HCT116 (cell line): Measurements from ENCODE around the gene TAS2R50.

Experiments
- CTCF ChIP-seq, 3 experiments: fragments of 200-600 bp in 1 of 3; sonication (generic) in 1 of 3; IDR thresholded peaks in 2 of 3; conservative IDR thresholded peaks in 1 of 3; 2 replicates each; pipeline ENCODE4 v1.5.1; 2012 to 2017; ENCODE audit warnings: low read depth in 2 of 3, low read length in 2 of 3, antibody characterized with exemption in 1 of 3, borderline replicate concordance in 1 of 3, control low read depth in 1 of 3, mild to moderate bottlenecking in 1 of 3, mixed read lengths in 1 of 3, mixed run types in 1 of 3, moderate library complexity in 1 of 3; ENCODE audit not compliant: insufficient read depth in 1 of 3
- ELF1 ChIP-seq: IDR thresholded peaks from 2 replicates; pipeline ENCODE4 v1.6.1; 2012; ENCODE audit warnings: low read depth, borderline replicate concordance
- EZH2phosphoT487 ChIP-seq: fragments of 200-600 bp; IDR thresholded peaks from 2 replicates; pipeline ENCODE4 v1.6.1; 2018; ENCODE audit warnings: antibody characterized with exemption, borderline replicate concordance
- FOSL1 ChIP-seq: IDR thresholded peaks from 2 replicates; pipeline ENCODE4 v1.6.1; 2012; ENCODE audit warnings: low read depth
- POLR2A ChIP-seq: IDR thresholded peaks from 2 replicates; pipeline ENCODE4 v1.7.0; 2011; ENCODE audit warnings: borderline replicate concordance; ENCODE audit not compliant: insufficient read depth, insufficient read length; ENCODE audit errors: extremely low read depth
- RAD21 ChIP-seq: IDR thresholded peaks from 2 replicates; pipeline ENCODE4 v1.6.1; 2012; ENCODE audit warnings: low read depth, mild to moderate bottlenecking
- SRF ChIP-seq: IDR thresholded peaks from 2 replicates; pipeline ENCODE4 v1.6.1; 2012; ENCODE audit warnings: low read depth
- YY1 ChIP-seq: IDR thresholded peaks from 2 replicates; pipeline ENCODE4 v1.6.1; 2011; ENCODE audit warnings: low read length, low read depth, moderate library complexity, mild to moderate bottlenecking; ENCODE audit not compliant: insufficient replicate concordance; ENCODE audit errors: extremely low read depth

GRCh38 chr12:11015775-11016430 is 29.2 kb upstream of the TAS2R50 start:
- no peak for TF ChIP-seq EZH2phosphoT487
- TF ChIP-seq RAD21, result no peak
- no peak for TF ChIP-seq POLR2A
- TF ChIP-seq CTCF (IDR thresholded peaks at IDR 0.05 in 2 of 3, conservative IDR thresholded peaks at IDR 0.05 in 1 of 3; ENCODE audit: borderline replicate concordance in 1 of 3, insufficient read depth in 1 of 3, low read depth in 2 of 3, low read length in 2 of 3), result no peak
- no peak for TF ChIP-seq ELF1
- TF ChIP-seq YY1, result no peak
- TF ChIP-seq SRF, result no peak
- TF ChIP-seq FOSL1, result no peak
